ENCODE data around the gene CBY3. TPM values are rescaled to one million over a fixed set of nuclear protein-coding genes. Genes with fewer than 3 reads are reported as not detected.
"Not testable (repeated sequence)": the region's sequence is repeated elsewhere in the genome, so short reads cannot be mapped to it uniquely, and the experiment has no call there.

CBY3 gene
- total RNA-seq, 3 donors from 2014 or later = not detected

DNA sequence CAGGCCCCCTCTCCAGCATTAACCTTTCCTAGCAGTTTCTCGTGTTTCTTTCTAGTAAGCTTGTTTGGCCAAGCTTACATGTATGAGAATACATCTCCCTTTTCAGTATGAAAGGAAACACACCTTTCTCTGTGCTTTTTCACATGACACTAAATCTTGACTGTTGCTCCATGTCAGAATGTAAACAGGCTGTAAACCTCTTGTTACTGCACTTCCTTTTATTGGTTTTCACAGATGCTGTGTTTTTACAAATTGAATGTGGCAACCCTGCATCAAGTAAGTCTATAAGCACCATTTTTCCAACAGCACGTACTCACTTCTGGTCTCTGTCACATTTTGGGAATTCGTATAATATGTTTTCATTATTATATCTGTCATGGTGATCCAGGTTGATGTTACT lies 15.8 kb upstream of the CBY3 start:
- intact Hi-C loops (cut with DNase I; ENCODE audit: low total_unique reads) = no loop called here
- DNase-seq (ENCODE audit: low spot score in 2 of 2) = no peak
- Histone ChIP-seq H3K4me1 (no peaks in the 10 kb centered on the region), H3K27me3 (no peaks in the 10 kb centered on the region), H3K4me3 (no peak overlapping the region), H3K9me3 (no peaks in the 10 kb centered on the region), H3K36me3 (no peaks in the 10 kb centered on the region), H3K27ac (peak overlapping the region in 1 of 2 donors; percentile 99)
- no peak for TF ChIP-seq POLR2A (IDR thresholded peaks at IDR 0.05)
- TF ChIP-seq, protein P1, sequence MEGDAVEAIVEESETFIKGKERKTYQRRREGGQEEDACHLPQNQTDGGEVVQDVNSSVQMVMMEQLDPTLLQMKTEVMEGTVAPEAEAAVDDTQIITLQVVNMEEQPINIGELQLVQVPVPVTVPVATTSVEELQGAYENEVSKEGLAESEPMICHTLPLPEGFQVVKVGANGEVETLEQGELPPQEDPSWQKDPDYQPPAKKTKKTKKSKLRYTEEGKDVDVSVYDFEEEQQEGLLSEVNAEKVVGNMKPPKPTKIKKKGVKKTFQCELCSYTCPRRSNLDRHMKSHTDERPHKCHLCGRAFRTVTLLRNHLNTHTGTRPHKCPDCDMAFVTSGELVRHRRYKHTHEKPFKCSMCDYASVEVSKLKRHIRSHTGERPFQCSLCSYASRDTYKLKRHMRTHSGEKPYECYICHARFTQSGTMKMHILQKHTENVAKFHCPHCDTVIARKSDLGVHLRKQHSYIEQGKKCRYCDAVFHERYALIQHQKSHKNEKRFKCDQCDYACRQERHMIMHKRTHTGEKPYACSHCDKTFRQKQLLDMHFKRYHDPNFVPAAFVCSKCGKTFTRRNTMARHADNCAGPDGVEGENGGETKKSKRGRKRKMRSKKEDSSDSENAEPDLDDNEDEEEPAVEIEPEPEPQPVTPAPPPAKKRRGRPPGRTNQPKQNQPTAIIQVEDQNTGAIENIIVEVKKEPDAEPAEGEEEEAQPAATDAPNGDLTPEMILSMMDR (IDR thresholded peaks at IDR 0.05) = no peak
- no peak for TF ChIP-seq POLR2AphosphoS5 (IDR thresholded peaks at IDR 0.05)

DNA sequence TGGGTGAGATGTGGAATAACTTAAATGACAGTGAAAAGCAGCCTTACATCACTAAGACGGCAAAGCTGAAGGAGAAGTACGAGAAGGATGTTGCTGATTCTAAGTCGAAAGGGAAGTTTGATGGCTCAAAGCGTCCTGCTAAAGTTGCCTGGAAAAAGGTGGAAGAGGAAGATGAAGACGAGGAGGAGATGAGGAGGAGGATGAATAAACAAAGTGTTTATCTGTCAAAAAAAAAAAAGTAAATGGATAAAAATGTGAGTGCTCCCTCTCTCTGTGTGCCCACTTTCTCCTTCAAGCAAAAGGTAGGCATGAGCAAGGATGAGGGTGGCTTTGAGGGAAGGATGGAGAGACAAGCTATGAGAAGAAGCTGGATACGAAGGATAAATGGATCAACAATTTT lies 13.7 kb upstream of the CBY3 start:
- no peaks in the 10 kb centered on the region for H3K27me3 ChIP-seq
- H3K27ac ChIP-seq = no peak overlapping the region
- no peak for TF ChIP-seq POLR2AphosphoS5 (IDR thresholded peaks at IDR 0.05)
- TF ChIP-seq, protein P1 (IDR thresholded peaks at IDR 0.05) = no peak
- no peak for TF ChIP-seq POLR2A (IDR thresholded peaks at IDR 0.05)
- intact Hi-C loops (cut with DNase I; ENCODE audit: low total_unique reads) = no loop called here
- no peak overlapping the region for H3K4me3 ChIP-seq
- no peaks in the 10 kb centered on the region for H3K9me3 ChIP-seq
- no peak for DNase-seq (ENCODE audit: low spot score in 2 of 2)
- no peaks in the 10 kb centered on the region for H3K36me3 ChIP-seq
- no peaks in the 10 kb centered on the region for H3K4me1 ChIP-seq

DNA sequence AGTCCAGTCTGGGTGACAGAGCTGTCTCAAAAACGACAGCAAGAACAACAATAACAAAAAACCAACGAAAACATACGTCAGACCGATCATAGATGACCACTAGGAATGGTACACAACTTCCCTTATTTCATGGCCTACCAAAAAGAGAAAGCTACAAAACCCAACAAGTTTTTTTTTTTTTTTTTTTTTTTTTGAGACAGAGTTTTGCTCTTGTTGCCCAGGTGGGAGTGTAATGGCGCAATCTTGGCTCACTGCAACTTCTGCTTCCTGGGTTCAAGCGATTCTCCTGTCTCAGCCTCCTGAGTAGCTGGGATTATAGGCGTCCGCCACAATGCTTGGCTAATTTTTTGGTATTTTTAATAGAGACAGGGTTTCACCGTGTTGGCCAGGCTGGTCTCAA lies 8.4 kb upstream of the CBY3 start:
- H3K36me3 ChIP-seq; intact Hi-C loops (cut with DNase I; ENCODE audit: low total_unique reads); H3K27ac ChIP-seq; H3K4me3 ChIP-seq; H3K9me3 ChIP-seq; DNase-seq (ENCODE audit: low spot score in 2 of 2); H3K4me1 ChIP-seq; H3K27me3 ChIP-seq: not testable (repeated sequence)

DNA sequence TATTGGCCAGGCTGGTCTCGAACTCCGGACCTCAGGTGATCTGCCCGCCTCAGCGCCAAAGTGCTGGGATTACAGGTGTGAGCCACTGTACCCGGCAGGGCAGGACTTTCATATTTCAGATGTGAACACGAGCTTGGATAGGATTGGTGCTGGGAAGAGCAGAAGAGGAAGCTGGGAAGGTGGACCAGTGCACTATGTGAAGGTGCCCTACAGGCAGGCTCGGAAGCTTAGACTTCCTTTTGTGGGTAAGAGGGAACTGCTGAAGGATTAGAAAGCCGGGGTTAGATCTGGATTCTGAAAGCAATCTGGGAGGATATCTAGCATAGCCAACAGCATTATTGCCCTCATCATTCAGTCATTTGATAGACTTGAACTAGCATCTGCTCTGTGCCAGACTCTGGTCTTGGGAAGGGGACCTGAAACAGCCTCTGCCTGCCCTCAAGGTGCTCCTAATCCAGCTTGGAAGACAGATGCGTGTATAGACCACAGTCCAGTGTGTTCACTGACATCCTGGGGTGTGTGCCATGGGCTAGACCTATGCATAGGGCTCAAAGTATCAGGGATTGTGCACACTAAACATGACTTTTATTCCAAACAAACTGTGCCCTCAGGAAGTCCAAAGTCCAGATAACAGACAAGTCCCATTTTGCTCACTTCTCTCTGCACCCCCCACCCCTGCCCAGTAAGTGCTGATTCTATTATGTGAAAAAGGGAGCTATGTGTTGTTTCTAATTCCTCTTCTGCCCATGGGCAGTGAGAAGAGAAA lies 637 bp downstream of the CBY3 start:
- no peak for DNase-seq (ENCODE audit: low spot score in 2 of 2)
- no peak overlapping the region for H3K4me3 ChIP-seq
- H3K27me3 ChIP-seq = no peaks in the 10 kb centered on the region
- TF ChIP-seq POLR2AphosphoS5 (IDR thresholded peaks at IDR 0.05) = no peak
- TF ChIP-seq, protein P1 (IDR thresholded peaks at IDR 0.05) = no peak
- no peak for TF ChIP-seq POLR2A (IDR thresholded peaks at IDR 0.05)
- no peaks in the 10 kb centered on the region for H3K36me3 ChIP-seq
- H3K27ac ChIP-seq = no peak overlapping the region
- H3K4me1 ChIP-seq = peaks cover 0 to 5% of the 10 kb centered on the region in 2 donors
- intact Hi-C loops (cut with DNase I; ENCODE audit: low total_unique reads) = no loop called here
- no peaks in the 10 kb centered on the region for H3K9me3 ChIP-seq

DNA sequence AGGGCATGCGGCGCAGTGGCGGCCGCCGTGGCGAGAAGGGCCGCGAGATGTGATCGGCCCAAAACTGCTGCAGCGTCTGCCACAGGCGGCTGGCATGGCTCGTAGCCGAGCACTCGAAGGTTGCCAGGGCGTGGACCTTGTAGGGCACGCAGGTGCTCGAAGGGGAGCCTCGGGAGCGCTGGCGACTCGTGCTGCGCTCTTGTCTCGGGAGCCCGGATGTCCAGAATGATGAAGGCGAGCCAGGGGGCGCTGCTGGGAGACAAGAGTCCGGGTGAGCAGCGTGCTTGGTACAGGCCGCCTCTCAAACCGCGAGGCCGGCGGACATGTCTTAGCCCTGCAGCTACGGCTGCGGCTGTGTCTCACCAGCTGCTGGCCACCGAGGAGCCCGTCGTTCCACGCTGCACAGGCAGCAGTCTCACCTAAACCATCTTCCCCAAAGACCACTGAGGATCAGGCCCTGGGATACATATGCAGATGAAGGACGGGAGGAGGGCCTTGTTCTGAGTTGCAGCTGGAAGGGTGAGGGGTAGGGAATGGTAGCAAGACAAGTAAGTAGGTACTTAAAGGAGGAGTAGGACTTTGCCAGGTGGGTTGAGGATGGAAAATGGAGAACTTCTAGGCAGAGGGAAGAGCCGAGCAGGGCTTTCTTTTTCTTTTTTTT lies 1.7 kb downstream of the CBY3 start:
- peak overlapping the region; percentile 89 to 94 for H3K27ac ChIP-seq
- peaks cover 0 to 5% of the 10 kb centered on the region in 2 donors for H3K4me1 ChIP-seq
- no peaks in the 10 kb centered on the region for H3K36me3 ChIP-seq
- H3K27me3 ChIP-seq = no peaks in the 10 kb centered on the region
- no peak for TF ChIP-seq POLR2A (IDR thresholded peaks at IDR 0.05)
- no peak for TF ChIP-seq POLR2AphosphoS5 (IDR thresholded peaks at IDR 0.05)
- TF ChIP-seq, protein P1 (IDR thresholded peaks at IDR 0.05) = peak in 2 of 3 donors; percentile 12 to 26
- H3K9me3 ChIP-seq = no peaks in the 10 kb centered on the region
- intact Hi-C loops (cut with DNase I; ENCODE audit: low total_unique reads) = no loop called here
- DNase-seq (ENCODE audit: low spot score in 2 of 2) = peak; percentile 77 to 79
- H3K4me3 ChIP-seq = peak overlapping the region; percentile 69 to 91 (median 75)

All from breast epithelium (tissue), 4 donors.